Peyer's patch (tissue), 4 donors: ENCODE measurements around the gene LUZP4. TPM values are rescaled to one million over a fixed set of nuclear protein-coding genes. Genes with fewer than 3 reads are reported as not detected.

Experiments
- DNase-seq, 3 donors: peaks; one replicate each; pipeline ENCODE4 v3.0.0-alpha.2; 2017 to 2019
- H3K27ac ChIP-seq, 4 donors: fragments of 200-600 bp; sonication (generic); one replicate each; pipeline ENCODE4 v1.5.1; 2016 to 2019
- H3K27me3 ChIP-seq, 2 donors: fragments of 200-600 bp; sonication (generic); one replicate each; pipeline ENCODE4 v1.5.1; 2019
- H3K36me3 ChIP-seq, 3 donors: fragments of 200-600 bp; sonication (generic); one replicate each; pipeline ENCODE4 v1.5.1; 2016 to 2019
- H3K4me1 ChIP-seq, 4 donors: fragments of 200-600 bp; sonication (generic); one replicate each; pipeline ENCODE4 v1.5.1; 2016 to 2019
- H3K4me3 ChIP-seq, 4 donors: fragments of 200-600 bp; sonication (generic); 1 replicate in 3 of 4; 2 replicates in 1 of 4; pipeline ENCODE4 v1.5.1; 2016 to 2019; ENCODE audit warnings: mild to moderate bottlenecking in 1 of 4
- H3K9me3 ChIP-seq, 4 donors: fragments of 200-600 bp; sonication (generic); one replicate each; pipeline ENCODE4 v1.5.1; 2016 to 2019; ENCODE audit warnings: mild to moderate bottlenecking in 1 of 4
- POLR2A ChIP-seq, 2 donors: fragments of 450-650 bp; IDR thresholded peaks; one replicate each; pipeline ENCODE4 v1.5.1; 2017; ENCODE audit warnings: antibody characterized with exemption in 2 of 2, mild to moderate bottlenecking in 2 of 2, moderate library complexity in 2 of 2
- total RNA-seq, 4 donors: library from RNA; depleted of rRNA; stranded (reverse); fragments of >200 nt; gene quantifications; one replicate each; pipeline ENCODE4 v1.1.0, GENCODE V29; 2016
- TF ChIP-seq, protein P1 (sequence below), 6 experiments: fragments of 450-650 bp in 4 of 6; fragments of 200-600 bp in 2 of 6; sonication (generic) in 1 of 6; IDR thresholded peaks; one replicate each; pipeline ENCODE4 v1.5.1; 2017 to 2019; ENCODE audit warnings: antibody characterized with exemption in 6 of 6, mild to moderate bottlenecking in 3 of 6, moderate library complexity in 1 of 6

Gene LUZP4
- total RNA-seq, 4 donors from 2014 or later: not detected

DNA sequence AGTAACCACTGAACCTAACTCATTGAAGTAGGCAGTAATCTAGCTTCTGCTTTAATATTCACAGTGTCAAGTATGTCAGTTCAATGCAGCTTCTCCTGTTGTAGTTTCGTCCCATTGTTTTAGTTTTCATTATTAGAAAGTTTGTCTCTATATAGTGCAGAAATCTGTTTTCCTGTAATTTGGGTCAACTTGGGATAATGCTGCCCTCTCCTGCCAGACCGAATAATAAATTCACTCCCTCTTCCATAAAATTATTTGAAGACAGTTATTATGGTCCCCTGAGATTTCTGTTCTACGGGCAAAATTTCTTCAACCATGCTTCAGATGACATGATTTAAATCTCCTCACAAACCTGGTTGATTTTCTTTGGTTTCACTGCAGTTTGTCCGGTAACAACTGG, 4.6 kb upstream of the LUZP4 start:
- Histone ChIP-seq H3K27ac (no peak overlapping the region), H3K27me3 (no peaks in the 10 kb centered on the region), H3K9me3 (no peaks in the 10 kb centered on the region), H3K36me3 (no peaks in the 10 kb centered on the region), H3K4me3 (no peak overlapping the region), H3K4me1 (no peaks in the 10 kb centered on the region)
- no peak for TF ChIP-seq POLR2A (IDR thresholded peaks at IDR 0.05)
- TF ChIP-seq, protein P1, sequence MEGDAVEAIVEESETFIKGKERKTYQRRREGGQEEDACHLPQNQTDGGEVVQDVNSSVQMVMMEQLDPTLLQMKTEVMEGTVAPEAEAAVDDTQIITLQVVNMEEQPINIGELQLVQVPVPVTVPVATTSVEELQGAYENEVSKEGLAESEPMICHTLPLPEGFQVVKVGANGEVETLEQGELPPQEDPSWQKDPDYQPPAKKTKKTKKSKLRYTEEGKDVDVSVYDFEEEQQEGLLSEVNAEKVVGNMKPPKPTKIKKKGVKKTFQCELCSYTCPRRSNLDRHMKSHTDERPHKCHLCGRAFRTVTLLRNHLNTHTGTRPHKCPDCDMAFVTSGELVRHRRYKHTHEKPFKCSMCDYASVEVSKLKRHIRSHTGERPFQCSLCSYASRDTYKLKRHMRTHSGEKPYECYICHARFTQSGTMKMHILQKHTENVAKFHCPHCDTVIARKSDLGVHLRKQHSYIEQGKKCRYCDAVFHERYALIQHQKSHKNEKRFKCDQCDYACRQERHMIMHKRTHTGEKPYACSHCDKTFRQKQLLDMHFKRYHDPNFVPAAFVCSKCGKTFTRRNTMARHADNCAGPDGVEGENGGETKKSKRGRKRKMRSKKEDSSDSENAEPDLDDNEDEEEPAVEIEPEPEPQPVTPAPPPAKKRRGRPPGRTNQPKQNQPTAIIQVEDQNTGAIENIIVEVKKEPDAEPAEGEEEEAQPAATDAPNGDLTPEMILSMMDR (IDR thresholded peaks at IDR 0.05): no peak
- DNase-seq: no peak

DNA sequence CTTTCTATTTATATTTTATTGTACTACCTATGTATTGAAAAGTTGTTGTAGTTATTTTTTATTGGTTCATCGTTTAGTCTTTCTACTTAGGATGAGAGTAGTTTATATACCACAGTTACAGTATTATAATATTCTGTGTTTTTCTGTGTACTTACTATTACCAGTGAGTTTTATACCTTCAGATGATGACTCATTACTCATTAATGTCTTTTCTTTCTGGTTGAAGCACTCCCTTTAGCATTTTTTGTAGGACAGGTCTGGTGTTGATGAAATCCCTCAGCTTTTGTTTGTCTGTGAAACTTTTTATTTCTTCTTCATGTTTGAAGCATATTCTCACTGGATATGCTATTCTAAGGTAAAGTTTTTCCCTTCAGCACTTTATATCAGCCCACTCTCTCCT, 7.7 kb downstream of the LUZP4 start:
- H3K27me3 ChIP-seq: no peaks in the 10 kb centered on the region
- no peaks in the 10 kb centered on the region for H3K9me3 ChIP-seq
- no peaks in the 10 kb centered on the region for H3K4me1 ChIP-seq
- TF ChIP-seq, protein P1 (IDR thresholded peaks at IDR 0.05): no peak
- TF ChIP-seq POLR2A (IDR thresholded peaks at IDR 0.05): no peak
- no peak for DNase-seq
- no peak overlapping the region for H3K27ac ChIP-seq
- H3K36me3 ChIP-seq: no peaks in the 10 kb centered on the region
- no peak overlapping the region for H3K4me3 ChIP-seq

DNA sequence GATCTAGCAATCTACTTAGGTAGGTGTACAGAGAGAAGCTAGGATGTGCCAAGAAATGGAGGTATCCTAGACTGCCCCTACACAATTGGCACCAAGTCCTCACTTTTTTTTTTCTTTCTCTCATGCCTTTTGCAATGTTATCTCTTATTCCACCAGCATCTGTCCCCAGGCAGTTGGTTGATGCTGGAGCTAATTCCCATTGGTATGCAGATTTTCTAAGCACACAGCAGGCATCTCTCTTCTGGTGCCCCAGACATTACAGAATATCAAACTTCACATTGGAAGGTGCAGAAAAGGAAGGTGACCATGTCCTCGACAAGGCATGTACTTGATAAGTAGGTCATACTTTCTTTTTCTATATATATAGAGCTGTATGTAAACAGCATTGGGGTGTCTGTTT, 21.6 kb downstream of the LUZP4 start:
- no peak for DNase-seq
- Histone ChIP-seq H3K27me3 (no peaks in the 10 kb centered on the region), H3K4me3 (no peak overlapping the region), H3K27ac (no peak overlapping the region), H3K9me3 (no peaks in the 10 kb centered on the region), H3K36me3 (no peaks in the 10 kb centered on the region), H3K4me1 (no peaks in the 10 kb centered on the region)
- no peak for TF ChIP-seq POLR2A (IDR thresholded peaks at IDR 0.05)

DNA sequence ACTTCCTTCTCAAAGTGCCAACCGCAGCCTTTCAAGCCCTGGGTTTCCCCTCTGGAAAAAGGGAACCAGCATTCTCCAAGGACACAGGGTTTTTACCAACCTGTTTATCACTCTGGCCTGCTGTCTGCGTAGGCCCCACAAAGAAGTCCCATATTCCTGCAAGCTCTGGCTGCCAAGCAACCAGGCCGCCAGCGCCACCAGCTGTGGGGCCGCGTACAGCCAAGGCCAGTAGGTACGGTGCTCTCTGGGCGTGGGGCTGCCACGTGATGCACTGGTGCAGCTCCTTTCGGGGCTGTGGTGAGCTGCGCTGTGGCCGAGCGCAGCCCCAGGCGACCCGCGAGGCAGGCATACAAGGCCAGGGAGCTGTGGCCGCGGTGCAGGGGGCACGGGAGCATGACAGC, 22.1 kb downstream of the LUZP4 start:
- no peak overlapping the region for H3K27ac ChIP-seq
- H3K4me1 ChIP-seq: no peaks in the 10 kb centered on the region
- H3K36me3 ChIP-seq: no peaks in the 10 kb centered on the region
- no peak for DNase-seq
- no peaks in the 10 kb centered on the region for H3K27me3 ChIP-seq
- H3K9me3 ChIP-seq: no peaks in the 10 kb centered on the region
- no peak overlapping the region for H3K4me3 ChIP-seq
- TF ChIP-seq, protein P1 (IDR thresholded peaks at IDR 0.05): no peak
- no peak for TF ChIP-seq POLR2A (IDR thresholded peaks at IDR 0.05)

DNA sequence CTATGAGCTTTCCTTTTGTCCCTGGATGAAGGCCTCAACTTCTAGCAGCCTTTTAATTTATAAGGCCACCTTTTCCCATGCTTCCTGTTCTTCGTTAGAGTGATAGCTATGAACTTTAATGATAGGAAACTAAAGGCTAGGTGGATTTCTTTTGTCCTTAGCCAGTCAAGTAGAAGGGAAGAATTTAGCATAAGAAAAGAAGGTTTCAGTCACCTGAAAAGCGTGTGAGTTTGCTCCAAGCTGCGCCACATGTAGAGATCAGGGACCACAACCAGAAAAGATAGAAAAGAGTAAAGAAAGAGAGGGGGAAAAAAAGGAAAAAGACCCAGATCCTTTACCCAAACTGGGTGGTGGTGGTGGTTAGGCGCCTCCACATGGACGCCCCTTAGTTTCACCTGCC, 28.6 kb downstream of the LUZP4 start:
- no peaks in the 10 kb centered on the region for H3K9me3 ChIP-seq
- no peak overlapping the region for H3K4me3 ChIP-seq
- no peaks in the 10 kb centered on the region for H3K4me1 ChIP-seq
- TF ChIP-seq POLR2A (IDR thresholded peaks at IDR 0.05): no peak
- TF ChIP-seq, protein P1 (IDR thresholded peaks at IDR 0.05): no peak
- H3K27ac ChIP-seq: no peak overlapping the region
- no peaks in the 10 kb centered on the region for H3K27me3 ChIP-seq
- no peak for DNase-seq
- H3K36me3 ChIP-seq: no peaks in the 10 kb centered on the region

DNA sequence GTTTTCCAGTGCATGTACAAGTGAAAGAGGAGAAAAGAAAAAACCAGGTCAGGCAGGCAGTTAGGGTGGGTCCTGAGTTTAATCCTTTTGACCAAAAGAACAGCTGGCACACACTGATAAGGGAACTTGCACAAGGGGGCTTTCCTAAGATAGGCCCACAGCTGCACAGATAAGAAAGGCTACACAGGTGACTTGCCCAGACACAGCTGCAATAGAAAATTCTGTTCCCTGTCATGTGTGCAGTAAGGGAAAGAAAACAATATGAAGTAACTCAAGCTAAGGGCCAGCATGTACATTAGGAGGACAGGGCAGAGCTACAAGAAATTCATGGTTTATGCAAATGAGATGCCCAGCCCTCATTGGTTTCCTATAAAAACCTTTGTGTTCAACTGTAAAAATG, 32.9 kb downstream of the LUZP4 start:
- no peak for TF ChIP-seq POLR2A (IDR thresholded peaks at IDR 0.05)
- TF ChIP-seq, protein P1 (IDR thresholded peaks at IDR 0.05): no peak
- Histone ChIP-seq H3K4me1 (no peaks in the 10 kb centered on the region), H3K9me3 (no peaks in the 10 kb centered on the region), H3K27me3 (no peaks in the 10 kb centered on the region), H3K36me3 (no peaks in the 10 kb centered on the region), H3K4me3 (no peak overlapping the region), H3K27ac (no peak overlapping the region)
- no peak for DNase-seq
